ENCODE measurements around the gene TBC1D1.

The TBC1D1 gene

GRCh38 chr4:37953156-37953555, 62.3 kb downstream of the TBC1D1 start:
- H3K4me3 ChIP-seq (ENCODE audit: low read depth, low read length) = no peak overlapping the region
- no peak for TF ChIP-seq CTCF (IDR thresholded peaks at IDR 0.05; ENCODE audit: control insufficient read depth, extremely low read depth, insufficient read depth)
- no peak for DNase-seq (ENCODE audit: low read depth)

GRCh38 chr4:37953620-37954293, 62.9 kb downstream of the TBC1D1 start:
- no peak overlapping the region for H3K4me3 ChIP-seq (ENCODE audit: low read depth, low read length)
- TF ChIP-seq CTCF (IDR thresholded peaks at IDR 0.05; ENCODE audit: control insufficient read depth, extremely low read depth, insufficient read depth) = no peak
- DNase-seq (ENCODE audit: low read depth) = no peak

GRCh38 chr4:37956941-37957340, 66.1 kb downstream of the TBC1D1 start:
- H3K4me3 ChIP-seq (ENCODE audit: low read depth, low read length) = no peak overlapping the region
- TF ChIP-seq CTCF (IDR thresholded peaks at IDR 0.05; ENCODE audit: control insufficient read depth, extremely low read depth, insufficient read depth) = no peak
- no peak for DNase-seq (ENCODE audit: low read depth)

GRCh38 chr4:37958932-37959331, 68.0 kb downstream of the TBC1D1 start:
- no peak for DNase-seq (ENCODE audit: low read depth)
- no peak overlapping the region for H3K4me3 ChIP-seq (ENCODE audit: low read depth, low read length)
- TF ChIP-seq CTCF (IDR thresholded peaks at IDR 0.05; ENCODE audit: control insufficient read depth, extremely low read depth, insufficient read depth) = no peak

- no peak for TF ChIP-seq CTCF (IDR thresholded peaks at IDR 0.05; ENCODE audit: control insufficient read depth, extremely low read depth, insufficient read depth)
- H3K4me3 ChIP-seq (ENCODE audit: low read depth, low read length) = no peak within 1 kb of the TSS
- no peak for DNase-seq (ENCODE audit: low read depth)
Measured at GRCh38 chr4:37960098-37960497, 69.2 kb downstream of the TBC1D1 start, which contains the start of gene PTTG2. Gene PTTG2, plus strand, starts transcription at chr4:37960398. Its CDS starts 37 bp downstream, at chr4:37960435.

- no peak for TF ChIP-seq CTCF (IDR thresholded peaks at IDR 0.05; ENCODE audit: control insufficient read depth, extremely low read depth, insufficient read depth)
- H3K4me3 ChIP-seq (ENCODE audit: low read depth, low read length) = no peak overlapping the region
- no peak for DNase-seq (ENCODE audit: low read depth)
Measured at GRCh38 chr4:37960679-37961450, 70.0 kb downstream of the TBC1D1 start.
